GM12878 (cell line): ENCODE results near the gene PLK2. TPM values are rescaled to one million over a fixed set of nuclear protein-coding genes. Genes with fewer than 3 reads are reported as not detected.

ENCODE experiments used
- ATAC-seq: fragments of 200-7000 bp; cut with Tn5 transposase; 3 replicates; pipeline ENCODE4 v1.9.1; 2020; ENCODE audit warnings: mild to moderate bottlenecking, moderate library complexity
- BruUV-seq: library from RNA; stranded (reverse); fragments of 400-500 nt; replicated peaks from 2 replicates; lab custom pipeline; 2021; lab: Mats Ljungman, UMichigan
- CTCF ChIA-PET: fragments of 300-600 bp; sonication (Branson Sonifier 250); formaldehyde crosslinking; extraction: SDS; loops from one replicate; lab custom pipeline; 2021; ENCODE audit warnings: inconsistent platforms; lab: Yijun Ruan, JAX
- POLR2A ChIA-PET: fragments of 350-600 bp; formaldehyde crosslinking; extraction: SDS; loops from one replicate; lab custom pipeline; 2021; ENCODE audit warnings: inconsistent platforms; lab: Charles Lee
- RAD21 ChIA-PET: fragments of 300-600 bp; sonication (Branson Sonifier 250); formaldehyde crosslinking; loops from one replicate; lab custom pipeline; 2023; ENCODE audit warnings: antibody characterized with exemption; ENCODE audit not compliant: unreplicated experiment; lab: Charles Lee
- SMC1A ChIA-PET: fragments of 300-600 bp; sonication (Branson Sonifier 250); formaldehyde crosslinking; loops from one replicate; lab custom pipeline; 2023; ENCODE audit not compliant: unreplicated experiment, uncharacterized antibody; lab: Charles Lee
- DNase-seq: peaks from one replicate; pipeline ENCODE4 v3.0.0-alpha.2; 2011; ENCODE audit warnings: low read depth, low spot score
- FAIRE-seq: peaks from 3 replicates; lab custom pipeline; 2011; peaks lifted over from hg19 to GRCh38; lab: Jason Lieb, UNC
- H2AFZ ChIP-seq: 2 replicates; pipeline ENCODE4 v1.6.0; 2011; ENCODE audit warnings: low read depth, low read length, control low read depth; ENCODE audit not compliant: control insufficient read depth
- H3K27ac ChIP-seq: 2 replicates; pipeline ENCODE4 v1.5.1; 2011; ENCODE audit warnings: control low read depth; ENCODE audit not compliant: control insufficient read depth, insufficient read depth
- H3K27me3 ChIP-seq, 2 experiments: replicated peaks in 1 of 2; 2 replicates each; pipeline versions ENCODE4 v1.6.0 to v1.6.1; 2011; ENCODE audit warnings: low read length in 1 of 2; ENCODE audit not compliant: control insufficient read depth in 2 of 2, insufficient read depth in 2 of 2
- H3K36me3 ChIP-seq, 2 experiments: 2 replicates each; pipeline ENCODE4 v1.5.1; 2011; ENCODE audit warnings: low read length in 1 of 2; ENCODE audit not compliant: control insufficient read depth in 2 of 2, insufficient read depth in 2 of 2
- H3K4me1 ChIP-seq: 2 replicates; pipeline ENCODE4 v1.6.1; 2011; ENCODE audit warnings: mild to moderate bottlenecking, low read length, moderate library complexity, mixed read lengths; ENCODE audit not compliant: control insufficient read depth, insufficient read depth
- H3K4me2 ChIP-seq: 2 replicates; pipeline ENCODE4 v1.6.0; 2011; ENCODE audit warnings: control low read depth; ENCODE audit not compliant: control insufficient read depth, insufficient read depth
- H3K4me3 ChIP-seq: fragments of 200-600 bp; sonication (generic); 2 replicates; pipeline ENCODE4 v1.5.1; 2016
- H3K79me2 ChIP-seq: 2 replicates; pipeline ENCODE4 v1.6.0; 2011; ENCODE audit warnings: low read length; ENCODE audit not compliant: control insufficient read depth, insufficient read depth
- H3K9ac ChIP-seq: 2 replicates; pipeline ENCODE4 v1.8.0; 2011; ENCODE audit warnings: low read length, control low read depth, mixed read lengths; ENCODE audit not compliant: control insufficient read depth, insufficient read depth
- H3K9me3 ChIP-seq: replicated peaks from 3 replicates; pipeline ENCODE4 v1.5.1; 2011; ENCODE audit warnings: mild to moderate bottlenecking, low read length; ENCODE audit not compliant: control insufficient read depth, insufficient read depth
- H4K20me1 ChIP-seq: 2 replicates; pipeline ENCODE4 v1.6.0; 2011; ENCODE audit not compliant: control insufficient read depth, insufficient read depth
- DPF2 ChIP-seq: fragments of 450-650 bp; IDR thresholded peaks from 2 replicates; pipeline ENCODE4 v1.6.1; 2017; ENCODE audit warnings: mild to moderate bottlenecking
- EED ChIP-seq: sonication (generic); IDR thresholded peaks from 2 replicates; pipeline ENCODE4 v1.6.1; 2016; ENCODE audit warnings: antibody characterized with exemption, low read depth
- IKZF1 ChIP-seq: fragments of 450-650 bp; conservative IDR thresholded peaks from 2 replicates; pipeline ENCODE4 v1.6.1; 2017; ENCODE audit warnings: antibody characterized with exemption, mild to moderate bottlenecking
- JUND ChIP-seq: IDR thresholded peaks from 2 replicates; pipeline ENCODE4 v1.6.1; 2012; ENCODE audit warnings: low read depth, mild to moderate bottlenecking, low read length, improper control_type of control experiment, moderate library complexity
- NFXL1 ChIP-seq: fragments of 450-650 bp; IDR thresholded peaks from 2 replicates; pipeline ENCODE4 v1.6.1; 2017; ENCODE audit warnings: antibody characterized with exemption, mild to moderate bottlenecking, borderline replicate concordance
- NRF1 ChIP-seq: conservative IDR thresholded peaks from 2 replicates; pipeline ENCODE4 v1.6.1; 2011; ENCODE audit warnings: mild to moderate bottlenecking, low read depth, low read length, improper control_type of control experiment
- RAD51 ChIP-seq: fragments of 450-650 bp; IDR thresholded peaks from 2 replicates; pipeline ENCODE4 v1.6.1; 2016; ENCODE audit warnings: moderate library complexity, mild to moderate bottlenecking, inconsistent platforms
- SIX5 ChIP-seq: IDR thresholded peaks from 2 replicates; pipeline ENCODE4 v1.6.1; 2011; ENCODE audit warnings: mild to moderate bottlenecking, low read depth, low read length, moderate library complexity; ENCODE audit not compliant: severe bottlenecking
- SPI1 ChIP-seq: IDR thresholded peaks from 2 replicates; pipeline ENCODE4 v1.6.1; 2011; ENCODE audit warnings: low read depth, mild to moderate bottlenecking, low read length, moderate library complexity, borderline replicate concordance; ENCODE audit not compliant: insufficient read depth
- STAT3 ChIP-seq: IDR thresholded peaks from 2 replicates; pipeline ENCODE4 v1.6.1; 2011; ENCODE audit warnings: low read depth, low read length, improper control_type of control experiment
- TAF1 ChIP-seq: IDR thresholded peaks from 2 replicates; pipeline ENCODE4 v1.6.1; 2011; ENCODE audit warnings: mild to moderate bottlenecking, low read depth, low read length, borderline replicate concordance
- TARDBP ChIP-seq: IDR thresholded peaks from 2 replicates; pipeline ENCODE4 v1.6.1; 2016; ENCODE audit warnings: borderline replicate concordance
- ZBED1 ChIP-seq: IDR thresholded peaks from 2 replicates; pipeline ENCODE4 v1.6.1; 2016; ENCODE audit warnings: borderline replicate concordance
- WGBS: methylation state at CpG from one replicate; pipeline ENCODE4 v1.1.6; 2016; ENCODE audit warnings: low lambda C conversion rate; ENCODE audit not compliant: insufficient replicate concordance, insufficient coverage; ENCODE audit errors: missing lambda C conversion rate; 5-methylcytosine and 5-hydroxymethylcytosine counted together
- in situ Hi-C: fragments of 300-500 bp; cut with MboI; formaldehyde crosslinking; loops from 9 replicates; pipeline ENCODE4 v1.14.3; 2018; ENCODE audit warnings: mixed read lengths
- intact Hi-C: fragments of 100-400 bp; cut with micrococcal nuclease; formaldehyde crosslinking; loops from one replicate; pipeline ENCODE4 v1.14.2; 2022; ENCODE audit not compliant: unreplicated experiment
- polyA plus RNA-seq, 11 experiments: library from polyadenylated mRNA; depleted of rRNA in 4 of 11; unstranded in 6 of 11; stranded (reverse) in 5 of 11; fragments of >200 nt; fragmentation: Nextera tagmentation in 4 of 11; fragmentation: Illumina TruSeq in 1 of 11; extraction: Ambion mirVana in 4 of 11; extraction: Trizol in 1 of 11; gene quantifications; 1 replicate in 1 of 11; 2 replicates in 10 of 11; pipeline versions ENCODE4 v1.2.1 to v1.2.3, GENCODE V29; 2011 to 2016; ENCODE audit warnings: inconsistent platforms in 2 of 11, missing spikeins in 2 of 11, low read depth in 1 of 11
- total RNA-seq, 4 experiments: library from RNA; depleted of rRNA in 3 of 4; stranded (reverse); fragments of >200 nt in 3 of 4; fragmentation: Illumina TruSeq in 1 of 4; extraction: Trizol in 1 of 4; gene quantifications; 2 replicates each; pipeline versions ENCODE4 v1.2.1 to v1.2.3, GENCODE V29; 2013 to 2021
- TF ChIP-seq, protein P1 (sequence below): fragments of 450-650 bp; formaldehyde crosslinking; IDR thresholded peaks from 2 replicates; pipeline ENCODE4 v1.4.0; 2022; ENCODE audit warnings: mild to moderate bottlenecking, moderate library complexity
- TF ChIP-seq, protein P2 (sequence below): fragments of 450-650 bp; formaldehyde crosslinking; IDR thresholded peaks from 2 replicates; pipeline ENCODE4 v1.5.0; 2022; ENCODE audit warnings: mild to moderate bottlenecking, missing genetic modification characterization
- TF ChIP-seq, protein P3 (sequence below): fragments of 450-650 bp; IDR thresholded peaks from 2 replicates; pipeline ENCODE4 v1.6.1; 2016; ENCODE audit warnings: mild to moderate bottlenecking

PLK2 gene
- total and polyA plus RNA-seq, 10 of the 15 experiments (the other 5 are each of a cell fraction or from before 2014, with no cell fraction given) = 0.07 to 3.9 (median 0.52) TPM

DNA sequence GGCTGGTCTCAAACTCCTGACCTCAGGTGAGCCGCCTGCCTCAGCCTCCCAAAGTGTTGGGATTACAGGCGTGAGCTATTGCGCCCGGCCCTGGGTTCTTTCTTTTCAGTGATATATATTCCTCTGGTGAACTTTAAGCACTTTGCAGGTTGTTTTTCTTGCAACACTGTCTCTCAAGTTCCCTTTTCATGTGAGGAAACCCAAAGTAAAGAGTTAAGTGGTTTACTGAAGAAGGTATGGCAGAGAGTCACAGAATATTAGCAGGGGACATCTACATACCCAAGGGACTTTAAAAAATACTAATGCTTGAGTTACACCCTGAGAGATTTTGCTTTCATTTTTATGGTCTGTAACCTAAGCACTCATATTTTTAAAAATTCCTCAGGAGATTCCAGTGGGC is 24.6 kb upstream of the PLK2 start:
- POLR2A ChIA-PET = no interaction called here
- H3K36me3 ChIP-seq = no peaks in the 10 kb centered on the region
- TF ChIP-seq TARDBP = no peak
- TF ChIP-seq RAD51 = no peak
- no peak for TF ChIP-seq SPI1
- TF ChIP-seq JUND = no peak
- TF ChIP-seq, protein P1, sequence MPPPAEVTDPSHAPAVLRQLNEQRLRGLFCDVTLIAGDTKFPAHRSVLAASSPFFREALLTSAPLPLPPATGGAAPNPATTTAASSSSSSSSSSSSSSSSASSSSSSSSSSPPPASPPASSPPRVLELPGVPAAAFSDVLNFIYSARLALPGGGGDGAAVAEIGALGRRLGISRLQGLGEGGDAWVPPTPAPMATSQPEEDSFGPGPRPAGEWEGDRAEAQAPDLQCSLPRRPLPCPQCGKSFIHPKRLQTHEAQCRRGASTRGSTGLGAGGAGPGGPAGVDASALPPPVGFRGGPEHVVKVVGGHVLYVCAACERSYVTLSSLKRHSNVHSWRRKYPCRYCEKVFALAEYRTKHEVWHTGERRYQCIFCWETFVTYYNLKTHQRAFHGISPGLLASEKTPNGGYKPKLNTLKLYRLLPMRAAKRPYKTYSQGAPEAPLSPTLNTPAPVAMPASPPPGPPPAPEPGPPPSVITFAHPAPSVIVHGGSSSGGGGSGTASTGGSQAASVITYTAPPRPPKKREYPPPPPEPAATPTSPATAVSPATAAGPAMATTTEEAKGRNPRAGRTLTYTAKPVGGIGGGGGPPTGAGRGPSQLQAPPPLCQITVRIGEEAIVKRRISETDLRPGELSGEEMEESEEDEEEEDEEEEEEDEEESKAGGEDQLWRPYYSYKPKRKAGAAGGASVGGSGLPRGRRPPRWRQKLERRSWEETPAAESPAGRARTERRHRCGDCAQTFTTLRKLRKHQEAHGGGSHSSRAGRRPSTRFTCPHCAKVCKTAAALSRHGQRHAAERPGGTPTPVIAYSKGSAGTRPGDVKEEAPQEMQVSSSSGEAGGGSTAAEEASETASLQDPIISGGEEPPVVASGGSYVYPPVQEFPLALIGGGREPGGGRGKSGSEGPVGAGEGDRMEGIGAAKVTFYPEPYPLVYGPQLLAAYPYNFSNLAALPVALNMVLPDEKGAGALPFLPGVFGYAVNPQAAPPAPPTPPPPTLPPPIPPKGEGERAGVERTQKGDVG = no peak
- TF ChIP-seq NRF1 = no peak
- TF ChIP-seq TAF1 = no peak
- no peak for TF ChIP-seq NFXL1
- TF ChIP-seq STAT3 = no peak
- TF ChIP-seq DPF2 = no peak
- TF ChIP-seq EED = no peak
- TF ChIP-seq, protein P2, sequence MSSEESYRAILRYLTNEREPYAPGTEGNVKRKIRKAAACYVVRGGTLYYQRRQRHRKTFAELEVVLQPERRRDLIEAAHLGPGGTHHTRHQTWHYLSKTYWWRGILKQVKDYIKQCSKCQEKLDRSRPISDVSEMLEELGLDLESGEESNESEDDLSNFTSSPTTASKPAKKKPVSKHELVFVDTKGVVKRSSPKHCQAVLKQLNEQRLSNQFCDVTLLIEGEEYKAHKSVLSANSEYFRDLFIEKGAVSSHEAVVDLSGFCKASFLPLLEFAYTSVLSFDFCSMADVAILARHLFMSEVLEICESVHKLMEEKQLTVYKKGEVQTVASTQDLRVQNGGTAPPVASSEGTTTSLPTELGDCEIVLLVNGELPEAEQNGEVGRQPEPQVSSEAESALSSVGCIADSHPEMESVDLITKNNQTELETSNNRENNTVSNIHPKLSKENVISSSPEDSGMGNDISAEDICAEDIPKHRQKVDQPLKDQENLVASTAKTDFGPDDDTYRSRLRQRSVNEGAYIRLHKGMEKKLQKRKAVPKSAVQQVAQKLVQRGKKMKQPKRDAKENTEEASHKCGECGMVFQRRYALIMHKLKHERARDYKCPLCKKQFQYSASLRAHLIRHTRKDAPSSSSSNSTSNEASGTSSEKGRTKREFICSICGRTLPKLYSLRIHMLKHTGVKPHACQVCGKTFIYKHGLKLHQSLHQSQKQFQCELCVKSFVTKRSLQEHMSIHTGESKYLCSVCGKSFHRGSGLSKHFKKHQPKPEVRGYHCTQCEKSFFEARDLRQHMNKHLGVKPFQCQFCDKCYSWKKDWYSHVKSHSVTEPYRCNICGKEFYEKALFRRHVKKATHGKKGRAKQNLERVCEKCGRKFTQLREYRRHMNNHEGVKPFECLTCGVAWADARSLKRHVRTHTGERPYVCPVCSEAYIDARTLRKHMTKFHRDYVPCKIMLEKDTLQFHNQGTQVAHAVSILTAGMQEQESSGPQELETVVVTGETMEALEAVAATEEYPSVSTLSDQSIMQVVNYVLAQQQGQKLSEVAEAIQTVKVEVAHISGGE (CRISPR knock-in tag) = no peak
- no peak for TF ChIP-seq SIX5
- no peak for TF ChIP-seq ZBED1
- TF ChIP-seq, protein P3, sequence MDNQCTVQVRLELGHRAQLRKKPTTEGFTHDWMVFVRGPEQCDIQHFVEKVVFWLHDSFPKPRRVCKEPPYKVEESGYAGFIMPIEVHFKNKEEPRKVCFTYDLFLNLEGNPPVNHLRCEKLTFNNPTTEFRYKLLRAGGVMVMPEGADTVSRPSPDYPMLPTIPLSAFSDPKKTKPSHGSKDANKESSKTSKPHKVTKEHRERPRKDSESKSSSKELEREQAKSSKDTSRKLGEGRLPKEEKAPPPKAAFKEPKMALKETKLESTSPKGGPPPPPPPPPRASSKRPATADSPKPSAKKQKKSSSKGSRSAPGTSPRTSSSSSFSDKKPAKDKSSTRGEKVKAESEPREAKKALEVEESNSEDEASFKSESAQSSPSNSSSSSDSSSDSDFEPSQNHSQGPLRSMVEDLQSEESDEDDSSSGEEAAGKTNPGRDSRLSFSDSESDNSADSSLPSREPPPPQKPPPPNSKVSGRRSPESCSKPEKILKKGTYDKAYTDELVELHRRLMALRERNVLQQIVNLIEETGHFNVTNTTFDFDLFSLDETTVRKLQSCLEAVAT = no peak
- TF ChIP-seq IKZF1 = no peak

More for the DNA sequence above, 24.6 kb upstream of the PLK2 start:
- no peak for FAIRE-seq
- WGBS = 52% methylated on average over 4 of the region's 4 CpGs
- intact Hi-C loops (no loop called here), in situ Hi-C loops (no loop called here)
- no peak overlapping the region for H3K4me2 ChIP-seq
- no peaks in the 10 kb centered on the region for H4K20me1 ChIP-seq
- H3K79me2 ChIP-seq = no peaks in the 10 kb centered on the region
- RAD21 ChIA-PET = interaction anchor here (0.7 kb wide), 1 partner anchor 779 kb away, joined by 3 read pairs; no protein-coding TSS in a partner anchor
- H3K27me3 ChIP-seq = no peaks in the 10 kb centered on the region; a peak in 1 of 4 replicates
- SMC1A ChIA-PET = no interaction called here
- no peak overlapping the region for H2AFZ ChIP-seq
- no peaks in the 10 kb centered on the region for H3K4me1 ChIP-seq
- ATAC-seq = no peak
- CTCF ChIA-PET = no interaction called here
- BruUV-seq = no TSS peak
- H3K9me3 ChIP-seq = no peaks in the 10 kb centered on the region; the same call in 2 of the 3 replicates
- no peak overlapping the region for H3K9ac ChIP-seq
- H3K4me3 ChIP-seq = no peak overlapping the region
- H3K27ac ChIP-seq = no peak overlapping the region
- no peak for DNase-seq
